B cell (primary cell): ENCODE measurements around the gene MTX1. TPM values are rescaled to one million over a fixed set of nuclear protein-coding genes. Genes with fewer than 3 reads are reported as not detected.

ENCODE experiments used
- ATAC-seq: fragments of 200-7000 bp; cut with Tn5 transposase; one replicate; pipeline ENCODE4 v1.10.0; 2021; ENCODE audit warnings: low read depth, mild to moderate bottlenecking, moderate number of reproducible peaks, moderate library complexity
- CTCF ChIA-PET: fragments of 350-600 bp; sonication (Branson Sonifier 250); formaldehyde crosslinking; loops from one replicate; lab custom pipeline; 2021; ENCODE audit warnings: antibody characterized with exemption, inconsistent platforms; lab: Charles Lee
- POLR2A ChIA-PET: fragments of 350-600 bp; sonication (Branson Sonifier 250); formaldehyde crosslinking; loops from one replicate; lab custom pipeline; 2021; ENCODE audit warnings: antibody characterized with exemption; lab: Charles Lee
- DNase-seq: peaks from one replicate; pipeline ENCODE4 v3.0.0; 2013
- H2AFZ ChIP-seq: 2 replicates; pipeline ENCODE4 v1.6.1; 2012; ENCODE audit warnings: mild to moderate bottlenecking, low read depth, low read length; ENCODE audit not compliant: insufficient read depth, poor library complexity, severe bottlenecking
- H3K27ac ChIP-seq, 2 donors: 1 replicate in 1 of 2; 2 replicates in 1 of 2; pipeline ENCODE4 v1.5.1; 2012 to 2013; ENCODE audit warnings: low read length in 2 of 2, mild to moderate bottlenecking in 2 of 2, moderate library complexity in 1 of 2
- H3K27me3 ChIP-seq, 4 experiments: fragments of 200-600 bp in 1 of 4; sonication (generic) in 1 of 4; replicated peaks in 1 of 4; 1 replicate in 2 of 4; 2 replicates in 2 of 4; pipeline versions ENCODE4 v1.6.1 to v1.7.0; 2013 to 2016; ENCODE audit warnings: low read length in 3 of 4, mild to moderate bottlenecking in 2 of 4, mixed read lengths in 1 of 4, moderate library complexity in 1 of 4; ENCODE audit not compliant: insufficient read depth in 4 of 4, control insufficient read depth in 3 of 4; ENCODE audit errors: control extremely low read depth in 1 of 4
- H3K36me3 ChIP-seq, 2 experiments: replicated peaks in 1 of 2; 1 replicate in 1 of 2; 2 replicates in 1 of 2; pipeline versions ENCODE4 v1.6.1 to v1.7.1; 2013; ENCODE audit warnings: low read length in 1 of 2; ENCODE audit not compliant: insufficient read depth in 2 of 2, control insufficient read depth in 1 of 2; ENCODE audit errors: control extremely low read depth in 1 of 2, extremely low read depth in 1 of 2
- H3K4me1 ChIP-seq, 2 donors: fragments of 200-600 bp in 1 of 2; sonication (generic) in 1 of 2; 1 replicate in 1 of 2; 2 replicates in 1 of 2; pipeline versions ENCODE4 v1.5.1 to v1.6.1; 2013 to 2017; ENCODE audit warnings: low read length in 2 of 2; ENCODE audit not compliant: control insufficient read depth in 2 of 2, insufficient read depth in 2 of 2
- H3K4me2 ChIP-seq: replicated peaks from 2 replicates; pipeline ENCODE3; 2012; ENCODE audit warnings: mild to moderate bottlenecking, low read depth, low read length; ENCODE audit not compliant: poor library complexity, severe bottlenecking
- H3K4me3 ChIP-seq, 5 experiments: fragments of 200-600 bp in 1 of 5; sonication (generic) in 1 of 5; 1 replicate in 3 of 5; 2 replicates in 2 of 5; pipeline versions ENCODE4 v1.5.1 to v1.7.0; 2011 to 2016; ENCODE audit warnings: low read length in 4 of 5, mild to moderate bottlenecking in 4 of 5, low read depth in 2 of 5, control low read depth in 1 of 5, moderate library complexity in 1 of 5; ENCODE audit not compliant: insufficient read depth in 1 of 5; ENCODE audit errors: control extremely low read depth in 1 of 5, extremely low read depth in 1 of 5
- H3K79me2 ChIP-seq: fragments of 200-600 bp; sonication (generic); one replicate; pipeline ENCODE4 v1.6.0; 2016; ENCODE audit warnings: low read length; ENCODE audit not compliant: control insufficient read depth, insufficient read depth
- H3K9ac ChIP-seq: fragments of 200-600 bp; sonication (generic); 2 replicates; pipeline ENCODE4 v1.6.1; 2017; ENCODE audit warnings: mild to moderate bottlenecking, low read length, moderate library complexity
- H3K9me3 ChIP-seq, 3 donors: one replicate each; pipeline versions ENCODE4 v1.6.1 to v1.7.1; 2013; ENCODE audit warnings: low read length in 2 of 3; ENCODE audit not compliant: control insufficient read depth in 2 of 3, insufficient read depth in 1 of 3; ENCODE audit errors: control extremely low read depth in 1 of 3
- H4K20me1 ChIP-seq: 2 replicates; pipeline ENCODE4 v1.6.0; 2012; ENCODE audit warnings: mild to moderate bottlenecking, low read length; ENCODE audit not compliant: insufficient read depth, control insufficient read depth, poor library complexity, severe bottlenecking
- H3K27ac Mint-ChIP-seq: one replicate; pipeline ENCODE4 v1.8.0; 2021; ENCODE audit warnings: mixed read lengths
- H3K27me3 Mint-ChIP-seq: one replicate; pipeline ENCODE4 v1.8.0; 2021; ENCODE audit warnings: mixed read lengths
- H3K4me1 Mint-ChIP-seq: one replicate; pipeline ENCODE4 v1.8.0; 2021; ENCODE audit warnings: mixed read lengths
- H3K4me3 Mint-ChIP-seq: one replicate; pipeline ENCODE4 v1.8.0; 2021; ENCODE audit warnings: mixed read lengths
- H3K9me3 Mint-ChIP-seq: one replicate; pipeline ENCODE4 v1.8.0; 2022; ENCODE audit warnings: mixed read lengths; ENCODE audit not compliant: insufficient read depth
- CTCF ChIP-seq: fragments of 200-600 bp; IDR thresholded peaks from one replicate; pipeline ENCODE4 v1.8.0; 2022; ENCODE audit warnings: antibody characterized with exemption, mild to moderate bottlenecking
- EZH2 ChIP-seq: IDR thresholded peaks from 2 replicates; pipeline ENCODE4 v1.6.1; 2012; ENCODE audit warnings: borderline replicate concordance, low read depth, mild to moderate bottlenecking, moderate library complexity, low read length; ENCODE audit not compliant: insufficient read depth, poor library complexity, severe bottlenecking
- WGBS: methylation state at CpG from one replicate; pipeline ENCODE4 v1.1.5; 2013; ENCODE audit warnings: missing lambda C conversion rate; ENCODE audit not compliant: insufficient coverage; 5-methylcytosine and 5-hydroxymethylcytosine counted together
- intact Hi-C: fragments of 100-400 bp; cut with micrococcal nuclease; formaldehyde crosslinking; loops from one replicate; pipeline ENCODE4 v1.10.0; 2022
- polyA plus RNA-seq: library from polyadenylated mRNA; depleted of rRNA; stranded (reverse); fragments of >200 nt; gene quantifications from 2 replicates; pipeline ENCODE4 v1.2.3, GENCODE V29; 2012
- total RNA-seq, 2 donors: library from RNA; stranded (reverse); fragments of 120-200 nt in 1 of 2; gene quantifications; 1 replicate in 1 of 2; 2 replicates in 1 of 2; pipeline versions ENCODE4 v1.2.3 to v1.2.4, GENCODE V29; 2013 to 2022

MTX1 gene
- total and polyA plus RNA-seq, 2 donors (not counting 1 experiment from before 2014, with no cell fraction given), result 19.0 to 40.4 TPM

- Histone ChIP-seq H3K4me1 (peaks cover 14 to 24% of the 10 kb centered on the region in 2 donors), H3K9me3 (peaks cover 0 to 3% (median 0%) of the 10 kb centered on the region in 3 donors), H3K9ac (peak overlapping the region; percentile 72), H3K27ac (peak overlapping the region; percentile 8 to 52), H4K20me1 (no peaks in the 10 kb centered on the region), H3K4me3 (peak overlapping the region in 4 of 5 experiments; percentile 47 to 69 (median 60)), H3K79me2 (no peaks in the 10 kb centered on the region), H3K4me2 (peak overlapping the region; percentile 99), H3K27me3 (no peaks in the 10 kb centered on the region), H3K36me3 (no peaks in the 10 kb centered on the region), H2AFZ (peak overlapping the region; percentile 97)
- no peaks in the 10 kb centered on the region for H3K9me3 Mint-ChIP-seq
- intact Hi-C loops, result loop anchor here (1.0 to 2.0 kb wide), 5 partner anchors 27 to 342 kb away; partner anchors contain the start of genes FDPS and HCN3
- peak; percentile 9 for ATAC-seq
- ChIA-PET CTCF (interaction anchor here (0.6 to 5.8 kb wide), 40 partner anchors 9 to 1079 kb away, joined by 3 to 128 read pairs (median 6); partner anchors contain the start of genes ASH1L, CLK2, FDPS and MTX1), POLR2A (interaction anchor here (0.6 to 1.5 kb wide), 5 partner anchors 9 to 398 kb away, joined by 3 to 5 read pairs (median 4); partner anchors contain the start of gene THBS3)
- peak overlapping the region; percentile 50 for H3K27ac Mint-ChIP-seq
- 3% methylated on average over 25 of the region's 28 CpGs for WGBS
- no peaks in the 10 kb centered on the region for H3K27me3 Mint-ChIP-seq
- TF ChIP-seq CTCF (no peak), EZH2 (no peak)
- peaks cover 26% of the 10 kb centered on the region for H3K4me1 Mint-ChIP-seq
- no peak for DNase-seq
- peak overlapping the region; percentile 80 for H3K4me3 Mint-ChIP-seq
Measured at GRCh38 chr1:155250246-155250632, 41.7 kb downstream of the MTX1 start.
